ENCODE measurements around the gene USP38. TPM values are rescaled to one million over a fixed set of nuclear protein-coding genes. Genes with fewer than 3 reads are reported as not detected.
"Not testable (repeated sequence)": the region's sequence is repeated elsewhere in the genome, so short reads cannot be mapped to it uniquely, and the experiment has no call there.

Gene USP38
- total and polyA plus RNA-seq, 9 donors: 5.3 to 18.7 (median 13.4) TPM

- DNase-seq: no peak
- Histone ChIP-seq H3K36me3 (no peaks in the 10 kb centered on the region), H3K9me3 (no peaks in the 10 kb centered on the region), H3K27me3 (no peaks in the 10 kb centered on the region), H3K27ac (no peak overlapping the region), H3K4me1 (ENCODE audit: insufficient read depth) (no peaks in the 10 kb centered on the region), H3K4me3 (no peak overlapping the region)
- 75 to 81% (median 78%) methylated on average over 2 of the region's 2 CpGs for WGBS, 3 donors
- intact Hi-C loops (cut with DNase I): no loop called here
- no peak for TF ChIP-seq EP300 (IDR thresholded peaks at IDR 0.05)
- no peak for TF ChIP-seq POLR2A (IDR thresholded peaks at IDR 0.05)
- TF ChIP-seq, protein P1, sequence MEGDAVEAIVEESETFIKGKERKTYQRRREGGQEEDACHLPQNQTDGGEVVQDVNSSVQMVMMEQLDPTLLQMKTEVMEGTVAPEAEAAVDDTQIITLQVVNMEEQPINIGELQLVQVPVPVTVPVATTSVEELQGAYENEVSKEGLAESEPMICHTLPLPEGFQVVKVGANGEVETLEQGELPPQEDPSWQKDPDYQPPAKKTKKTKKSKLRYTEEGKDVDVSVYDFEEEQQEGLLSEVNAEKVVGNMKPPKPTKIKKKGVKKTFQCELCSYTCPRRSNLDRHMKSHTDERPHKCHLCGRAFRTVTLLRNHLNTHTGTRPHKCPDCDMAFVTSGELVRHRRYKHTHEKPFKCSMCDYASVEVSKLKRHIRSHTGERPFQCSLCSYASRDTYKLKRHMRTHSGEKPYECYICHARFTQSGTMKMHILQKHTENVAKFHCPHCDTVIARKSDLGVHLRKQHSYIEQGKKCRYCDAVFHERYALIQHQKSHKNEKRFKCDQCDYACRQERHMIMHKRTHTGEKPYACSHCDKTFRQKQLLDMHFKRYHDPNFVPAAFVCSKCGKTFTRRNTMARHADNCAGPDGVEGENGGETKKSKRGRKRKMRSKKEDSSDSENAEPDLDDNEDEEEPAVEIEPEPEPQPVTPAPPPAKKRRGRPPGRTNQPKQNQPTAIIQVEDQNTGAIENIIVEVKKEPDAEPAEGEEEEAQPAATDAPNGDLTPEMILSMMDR (IDR thresholded peaks at IDR 0.05): no peak
These were observed 47.6 kb downstream of the USP38 start for GRCh38 chr4:143232277-143232676.

DNA sequence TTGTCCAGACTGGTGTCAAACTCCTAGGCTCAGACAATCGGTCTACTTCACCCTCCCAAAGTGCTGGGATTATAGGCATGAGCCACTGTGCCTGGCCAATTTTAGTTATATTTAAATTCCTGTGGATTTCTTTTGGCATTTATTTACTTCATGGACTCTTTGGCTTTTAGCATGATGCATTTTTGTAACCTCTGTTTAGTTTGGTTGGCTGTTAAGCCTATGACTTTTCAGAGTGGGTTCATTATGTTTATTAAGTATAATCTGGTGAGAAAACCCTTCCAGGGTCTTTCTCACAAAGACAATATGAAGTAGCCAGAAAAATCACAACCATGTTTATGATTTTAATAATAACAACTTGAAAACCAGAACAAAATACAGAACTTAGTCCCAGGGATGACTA lies 49.4 kb downstream of the USP38 start:
- intact Hi-C loops (cut with DNase I): no loop called here
- TF ChIP-seq EP300 (IDR thresholded peaks at IDR 0.05): no peak
- Histone ChIP-seq H3K9me3 (no peaks in the 10 kb centered on the region), H3K27ac (no peak overlapping the region), H3K36me3 (no peaks in the 10 kb centered on the region), H3K4me1 (ENCODE audit: insufficient read depth) (no peaks in the 10 kb centered on the region), H3K4me3 (no peak overlapping the region), H3K27me3 (no peaks in the 10 kb centered on the region)
- WGBS, 3 donors: 15 to 35% (median 18%) methylated on average over 1 of the region's 1 CpG
- DNase-seq: no peak

- H3K27me3 ChIP-seq; DNase-seq; H3K4me1 ChIP-seq (ENCODE audit: insufficient read depth); intact Hi-C loops (cut with DNase I); H3K36me3 ChIP-seq; H3K27ac ChIP-seq; H3K4me3 ChIP-seq; H3K9me3 ChIP-seq: not testable (repeated sequence)
- WGBS, 3 donors: 95 to 98% (median 97%) methylated on average over 11 of the region's 11 CpGs
These were observed 52.5 kb downstream of the USP38 start for GRCh38 chr4:143237195-143237594.

DNA sequence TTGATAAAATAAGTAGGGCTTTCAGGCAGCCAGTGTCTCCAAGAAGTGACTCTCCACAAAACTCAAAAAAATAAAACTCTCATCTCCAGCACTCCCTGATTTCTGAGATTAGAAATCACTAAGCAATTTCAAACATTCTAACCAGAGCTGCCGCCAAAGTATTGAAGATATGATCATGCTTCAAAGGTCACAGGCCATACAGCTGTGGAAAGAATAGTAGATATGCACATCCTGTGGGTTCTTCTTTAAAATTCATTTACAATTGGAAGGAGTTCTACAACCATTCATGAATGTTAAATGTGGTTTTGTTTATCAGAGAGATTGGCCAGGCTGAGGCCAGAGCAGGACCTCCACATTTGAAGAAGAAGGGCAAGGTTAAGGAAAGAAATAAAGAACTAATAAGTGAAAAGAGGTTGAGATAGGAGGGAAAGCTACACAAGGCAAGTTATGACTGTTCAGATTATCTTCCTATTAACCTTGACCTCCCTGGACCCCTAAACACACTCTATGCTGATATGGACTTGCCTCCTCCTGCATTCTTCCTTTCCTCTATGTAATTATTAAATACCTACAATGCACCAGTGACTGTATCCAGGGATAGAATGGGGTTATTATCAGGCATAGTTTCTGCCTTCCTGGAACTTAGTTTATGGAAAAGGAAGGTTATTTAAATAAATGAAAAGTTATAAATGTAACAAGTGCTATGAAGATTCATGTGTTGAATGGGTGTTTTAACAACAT lies 56.4 kb downstream of the USP38 start:
- no peaks in the 10 kb centered on the region for H3K9me3 ChIP-seq
- no peaks in the 10 kb centered on the region for H3K4me1 ChIP-seq (ENCODE audit: insufficient read depth)
- no peak overlapping the region for H3K4me3 ChIP-seq
- TF ChIP-seq, protein P1 (IDR thresholded peaks at IDR 0.05): no peak
- TF ChIP-seq POLR2A (IDR thresholded peaks at IDR 0.05) (no peak), EP300 (IDR thresholded peaks at IDR 0.05) (no peak)
- no peak for DNase-seq
- intact Hi-C loops (cut with DNase I): no loop called here
- no peak overlapping the region for H3K27ac ChIP-seq
- no peaks in the 10 kb centered on the region for H3K27me3 ChIP-seq
- H3K36me3 ChIP-seq: no peaks in the 10 kb centered on the region
- 30 to 46% (median 36%) methylated on average over 1 of the region's 1 CpG for WGBS, 3 donors

GRCh38 chr4:143241892-143242291 lies 57.2 kb downstream of the USP38 start:
- TF ChIP-seq POLR2A (IDR thresholded peaks at IDR 0.05) (no peak), EP300 (IDR thresholded peaks at IDR 0.05) (no peak)
- TF ChIP-seq, protein P1 (IDR thresholded peaks at IDR 0.05): no peak
- H3K27me3 ChIP-seq: no peaks in the 10 kb centered on the region
- no peak overlapping the region for H3K27ac ChIP-seq
- no peaks in the 10 kb centered on the region for H3K4me1 ChIP-seq (ENCODE audit: insufficient read depth)
- H3K4me3 ChIP-seq: no peak overlapping the region
- H3K36me3 ChIP-seq: no peaks in the 10 kb centered on the region
- no peaks in the 10 kb centered on the region for H3K9me3 ChIP-seq
- WGBS, 3 donors: 91 to 95% (median 94%) methylated on average over 1 of the region's 1 CpG
- DNase-seq: no peak
- intact Hi-C loops (cut with DNase I): no loop called here
